ENCODE data around the gene SMYD3.

GRCh38 chr1:245718951-245719350, 788.1 kb downstream of the SMYD3 start:
- TF ChIP-seq, protein P1, sequence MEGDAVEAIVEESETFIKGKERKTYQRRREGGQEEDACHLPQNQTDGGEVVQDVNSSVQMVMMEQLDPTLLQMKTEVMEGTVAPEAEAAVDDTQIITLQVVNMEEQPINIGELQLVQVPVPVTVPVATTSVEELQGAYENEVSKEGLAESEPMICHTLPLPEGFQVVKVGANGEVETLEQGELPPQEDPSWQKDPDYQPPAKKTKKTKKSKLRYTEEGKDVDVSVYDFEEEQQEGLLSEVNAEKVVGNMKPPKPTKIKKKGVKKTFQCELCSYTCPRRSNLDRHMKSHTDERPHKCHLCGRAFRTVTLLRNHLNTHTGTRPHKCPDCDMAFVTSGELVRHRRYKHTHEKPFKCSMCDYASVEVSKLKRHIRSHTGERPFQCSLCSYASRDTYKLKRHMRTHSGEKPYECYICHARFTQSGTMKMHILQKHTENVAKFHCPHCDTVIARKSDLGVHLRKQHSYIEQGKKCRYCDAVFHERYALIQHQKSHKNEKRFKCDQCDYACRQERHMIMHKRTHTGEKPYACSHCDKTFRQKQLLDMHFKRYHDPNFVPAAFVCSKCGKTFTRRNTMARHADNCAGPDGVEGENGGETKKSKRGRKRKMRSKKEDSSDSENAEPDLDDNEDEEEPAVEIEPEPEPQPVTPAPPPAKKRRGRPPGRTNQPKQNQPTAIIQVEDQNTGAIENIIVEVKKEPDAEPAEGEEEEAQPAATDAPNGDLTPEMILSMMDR (IDR thresholded peaks at IDR 0.05) = no peak
- no peak for TF ChIP-seq EZH2 (IDR thresholded peaks at IDR 0.05; ENCODE audit: borderline replicate concordance, insufficient read depth, low read depth, low read length, poor library complexity, severe bottlenecking)
